Measurements from ENCODE around the gene OSBPL7.

OSBPL7 gene

DNA sequence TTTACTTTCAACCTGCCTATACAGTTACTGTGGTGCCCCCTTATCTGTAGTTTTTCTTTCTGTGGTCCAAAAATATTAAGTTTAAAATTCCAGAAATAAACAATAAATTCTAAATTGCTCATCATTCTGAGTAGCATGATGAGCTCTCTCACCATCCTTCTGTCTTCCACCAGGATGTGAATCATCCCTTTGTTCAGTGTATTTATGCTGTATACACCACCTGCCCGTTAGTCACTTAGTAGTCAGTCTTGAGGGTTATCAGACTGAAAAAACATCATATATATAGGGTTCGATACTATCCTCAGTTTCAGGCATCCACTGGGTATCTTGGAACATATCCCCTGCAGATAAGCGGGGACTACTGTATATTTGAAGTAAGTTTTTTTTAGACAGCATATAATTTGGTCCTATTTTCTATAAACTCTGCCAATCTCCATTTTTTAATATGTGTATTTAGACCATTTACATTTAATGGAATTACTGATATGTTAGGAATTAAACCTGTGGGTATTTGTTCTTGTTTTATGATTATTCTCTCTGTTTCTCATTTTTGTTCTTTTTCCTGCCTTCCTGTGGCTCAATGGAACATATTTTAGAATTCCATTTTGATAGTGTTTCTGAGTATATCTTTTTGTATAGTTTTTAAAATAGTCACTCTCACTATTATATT lies 57.5 kb downstream of the OSBPL7 start:
- no peak for DNase-seq (ENCODE audit: low read depth)

GRCh38 chr17:47762728-47763127 lies 58.9 kb downstream of the OSBPL7 start:
- no peak for DNase-seq (ENCODE audit: low read depth)

DNA sequence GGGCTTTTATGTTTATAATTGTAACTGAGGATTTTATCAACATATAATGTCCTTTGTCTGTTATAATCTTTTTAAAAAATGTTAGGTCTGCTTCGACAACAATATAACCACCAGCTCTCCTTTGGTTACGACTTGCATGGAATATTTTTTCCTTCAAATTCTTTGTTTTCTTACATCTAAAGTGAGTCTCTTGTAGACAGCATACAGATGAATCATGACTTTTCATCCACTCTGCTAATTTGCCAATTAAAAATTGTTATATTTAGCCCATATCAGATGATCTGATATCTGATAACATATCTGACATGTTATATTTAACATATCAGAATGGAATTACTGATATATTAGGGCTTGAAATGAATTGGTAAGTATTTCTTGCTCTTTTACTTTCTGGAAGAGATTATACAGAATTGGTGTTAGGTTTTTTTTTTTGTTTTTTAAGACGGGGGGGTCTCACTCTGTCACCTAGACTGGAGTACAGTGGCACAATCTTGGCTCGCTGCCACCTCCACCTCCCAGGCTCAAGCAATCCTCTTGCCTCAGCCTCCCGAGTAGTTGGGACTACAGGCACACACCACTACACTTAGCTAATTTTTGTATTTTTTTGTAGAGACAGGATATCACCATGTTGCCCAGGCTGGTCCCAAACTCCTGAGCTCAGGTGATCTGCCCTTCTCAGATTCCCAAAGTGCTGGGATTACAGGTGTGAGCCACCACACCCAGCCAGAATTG lies 61.0 kb downstream of the OSBPL7 start:
- no peak for DNase-seq (ENCODE audit: low read depth)

- DNase-seq (ENCODE audit: low read depth): no peak
Measured at GRCh38 chr17:47757386-47757785, 64.2 kb downstream of the OSBPL7 start.

All from HS-27A (cell line).